Vagina (tissue), 2 donors: ENCODE measurements around the gene CKB.

Experiments
- POLR2A ChIP-seq, 2 donors: fragments of 450-650 bp; IDR thresholded peaks; one replicate each; pipeline ENCODE4 v1.6.1; 2017; ENCODE audit warnings: antibody characterized with exemption in 2 of 2, mild to moderate bottlenecking in 2 of 2, moderate library complexity in 2 of 2
- TF ChIP-seq, protein P1 (sequence below), 3 experiments: fragments of 450-650 bp in 2 of 3; fragments of 200-600 bp in 1 of 3; sonication (generic) in 1 of 3; IDR thresholded peaks; one replicate each; pipeline ENCODE4 v1.5.1; 2017 to 2019; ENCODE audit warnings: antibody characterized with exemption in 3 of 3, mild to moderate bottlenecking in 2 of 3, moderate library complexity in 2 of 3

DNA sequence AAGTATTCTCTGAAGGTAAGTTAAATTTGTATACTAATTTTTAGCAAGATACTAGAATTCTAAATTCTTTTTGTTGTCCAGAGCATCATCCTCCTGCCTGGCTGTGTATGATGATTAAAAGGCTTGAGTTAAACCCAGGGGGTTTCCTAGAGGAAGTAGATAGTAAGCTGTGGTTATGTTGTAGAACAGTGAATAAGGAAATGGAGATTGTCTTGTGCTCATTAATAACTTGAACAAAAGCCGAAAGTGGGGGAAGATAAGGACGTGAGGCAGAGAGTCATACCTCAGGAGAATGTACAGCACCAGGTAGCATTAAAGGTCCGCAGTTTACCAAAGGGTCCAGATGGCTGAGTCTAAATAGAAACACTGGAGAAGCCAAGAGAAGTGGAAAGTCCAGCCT is 42.0 kb downstream of the CKB start:
- TF ChIP-seq, protein P1, sequence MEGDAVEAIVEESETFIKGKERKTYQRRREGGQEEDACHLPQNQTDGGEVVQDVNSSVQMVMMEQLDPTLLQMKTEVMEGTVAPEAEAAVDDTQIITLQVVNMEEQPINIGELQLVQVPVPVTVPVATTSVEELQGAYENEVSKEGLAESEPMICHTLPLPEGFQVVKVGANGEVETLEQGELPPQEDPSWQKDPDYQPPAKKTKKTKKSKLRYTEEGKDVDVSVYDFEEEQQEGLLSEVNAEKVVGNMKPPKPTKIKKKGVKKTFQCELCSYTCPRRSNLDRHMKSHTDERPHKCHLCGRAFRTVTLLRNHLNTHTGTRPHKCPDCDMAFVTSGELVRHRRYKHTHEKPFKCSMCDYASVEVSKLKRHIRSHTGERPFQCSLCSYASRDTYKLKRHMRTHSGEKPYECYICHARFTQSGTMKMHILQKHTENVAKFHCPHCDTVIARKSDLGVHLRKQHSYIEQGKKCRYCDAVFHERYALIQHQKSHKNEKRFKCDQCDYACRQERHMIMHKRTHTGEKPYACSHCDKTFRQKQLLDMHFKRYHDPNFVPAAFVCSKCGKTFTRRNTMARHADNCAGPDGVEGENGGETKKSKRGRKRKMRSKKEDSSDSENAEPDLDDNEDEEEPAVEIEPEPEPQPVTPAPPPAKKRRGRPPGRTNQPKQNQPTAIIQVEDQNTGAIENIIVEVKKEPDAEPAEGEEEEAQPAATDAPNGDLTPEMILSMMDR (IDR thresholded peaks at IDR 0.05): no peak
- no peak for TF ChIP-seq POLR2A (IDR thresholded peaks at IDR 0.05)
